GM10266 (cell line): ENCODE measurements around the gene PHC2.

Experiments
- DNase-seq: peaks from one replicate; pipeline ENCODE4 v3.0.0; 2012; ENCODE audit errors: extremely low spot score
- TF ChIP-seq, protein P1 (sequence below): IDR thresholded peaks from 2 replicates; pipeline ENCODE4 v1.5.1; 2012; ENCODE audit warnings: mild to moderate bottlenecking, low read depth; ENCODE audit not compliant: control insufficient read depth, insufficient read depth; ENCODE audit errors: missing control alignments

Gene PHC2

DNA sequence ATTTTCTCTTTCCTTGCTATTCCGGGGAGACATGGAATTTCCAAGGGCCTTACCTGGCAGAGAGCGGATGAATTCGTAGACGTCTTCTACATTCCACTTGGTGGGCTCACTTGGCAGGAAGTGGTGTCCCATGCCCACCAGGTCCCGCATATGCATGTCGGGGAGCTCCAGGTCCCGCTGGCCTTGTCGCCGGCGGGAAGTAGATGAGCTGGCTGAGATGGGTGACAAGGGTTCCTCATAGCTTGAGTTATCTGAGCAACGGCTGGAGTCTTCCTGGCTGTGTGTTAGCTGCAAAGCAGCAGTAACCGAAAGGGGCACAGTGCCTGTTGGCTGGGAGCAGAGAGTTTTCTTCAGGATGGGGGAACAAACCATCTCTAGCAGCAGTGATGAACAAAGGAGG lies 102.1 kb downstream of the PHC2 start:
- TF ChIP-seq, protein P1, sequence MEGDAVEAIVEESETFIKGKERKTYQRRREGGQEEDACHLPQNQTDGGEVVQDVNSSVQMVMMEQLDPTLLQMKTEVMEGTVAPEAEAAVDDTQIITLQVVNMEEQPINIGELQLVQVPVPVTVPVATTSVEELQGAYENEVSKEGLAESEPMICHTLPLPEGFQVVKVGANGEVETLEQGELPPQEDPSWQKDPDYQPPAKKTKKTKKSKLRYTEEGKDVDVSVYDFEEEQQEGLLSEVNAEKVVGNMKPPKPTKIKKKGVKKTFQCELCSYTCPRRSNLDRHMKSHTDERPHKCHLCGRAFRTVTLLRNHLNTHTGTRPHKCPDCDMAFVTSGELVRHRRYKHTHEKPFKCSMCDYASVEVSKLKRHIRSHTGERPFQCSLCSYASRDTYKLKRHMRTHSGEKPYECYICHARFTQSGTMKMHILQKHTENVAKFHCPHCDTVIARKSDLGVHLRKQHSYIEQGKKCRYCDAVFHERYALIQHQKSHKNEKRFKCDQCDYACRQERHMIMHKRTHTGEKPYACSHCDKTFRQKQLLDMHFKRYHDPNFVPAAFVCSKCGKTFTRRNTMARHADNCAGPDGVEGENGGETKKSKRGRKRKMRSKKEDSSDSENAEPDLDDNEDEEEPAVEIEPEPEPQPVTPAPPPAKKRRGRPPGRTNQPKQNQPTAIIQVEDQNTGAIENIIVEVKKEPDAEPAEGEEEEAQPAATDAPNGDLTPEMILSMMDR = no peak
- DNase-seq = no peak

DNA sequence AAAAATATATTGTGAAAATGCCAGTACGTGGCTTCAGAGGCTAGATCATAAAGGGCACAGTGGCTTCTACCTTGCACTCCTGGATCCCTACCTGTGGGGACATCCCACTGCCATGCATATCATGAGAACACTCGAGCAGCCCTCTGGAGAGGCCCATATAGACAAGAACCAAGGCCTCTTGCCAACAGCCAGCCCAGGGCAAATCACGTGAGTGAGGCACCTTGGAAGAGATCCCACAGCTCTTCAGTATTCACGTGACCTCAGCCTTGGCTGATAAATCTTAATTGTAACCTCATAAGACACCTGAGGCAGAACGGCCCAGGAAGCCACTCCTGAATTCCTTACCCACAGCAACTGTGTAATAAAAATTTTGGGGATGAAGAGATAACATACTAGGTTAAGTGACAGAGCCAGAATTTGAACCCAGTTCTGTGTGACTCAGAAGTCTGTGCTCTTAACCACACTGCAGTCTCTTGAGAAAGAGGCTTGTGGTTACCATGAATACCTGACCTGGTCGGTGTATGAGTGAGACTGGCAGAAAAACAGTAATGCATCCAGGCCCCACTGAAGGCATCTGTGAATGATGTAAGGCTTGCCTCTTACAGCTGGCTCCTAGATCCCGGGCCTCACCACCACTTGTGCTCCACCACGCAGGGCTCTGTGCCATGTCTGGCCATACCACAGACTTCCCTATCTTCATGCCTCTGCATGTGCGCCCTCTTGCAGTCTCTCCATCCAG lies 103.1 kb downstream of the PHC2 start:
- TF ChIP-seq, protein P1 = no peak
- no peak for DNase-seq

DNA sequence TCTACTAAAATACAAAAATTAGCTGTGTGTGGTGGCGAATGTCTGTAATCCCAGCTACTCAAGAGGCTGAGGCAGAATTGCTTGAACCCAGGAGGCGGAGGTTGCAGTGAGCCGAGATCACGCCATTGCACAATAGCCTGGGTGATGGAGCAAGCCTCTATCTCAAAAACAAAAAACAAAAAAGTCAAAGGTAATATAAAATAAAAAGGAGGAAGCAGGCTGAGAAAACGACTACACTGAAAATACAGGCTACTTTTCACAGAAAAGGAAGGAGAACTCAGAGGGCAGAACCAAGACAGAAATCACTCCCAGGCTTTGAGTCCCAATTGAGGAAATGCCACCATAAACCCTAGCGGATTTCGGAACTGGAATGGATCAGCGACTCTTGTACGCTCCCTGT lies 104.1 kb downstream of the PHC2 start:
- no peak for DNase-seq
- TF ChIP-seq, protein P1 = no peak

DNA sequence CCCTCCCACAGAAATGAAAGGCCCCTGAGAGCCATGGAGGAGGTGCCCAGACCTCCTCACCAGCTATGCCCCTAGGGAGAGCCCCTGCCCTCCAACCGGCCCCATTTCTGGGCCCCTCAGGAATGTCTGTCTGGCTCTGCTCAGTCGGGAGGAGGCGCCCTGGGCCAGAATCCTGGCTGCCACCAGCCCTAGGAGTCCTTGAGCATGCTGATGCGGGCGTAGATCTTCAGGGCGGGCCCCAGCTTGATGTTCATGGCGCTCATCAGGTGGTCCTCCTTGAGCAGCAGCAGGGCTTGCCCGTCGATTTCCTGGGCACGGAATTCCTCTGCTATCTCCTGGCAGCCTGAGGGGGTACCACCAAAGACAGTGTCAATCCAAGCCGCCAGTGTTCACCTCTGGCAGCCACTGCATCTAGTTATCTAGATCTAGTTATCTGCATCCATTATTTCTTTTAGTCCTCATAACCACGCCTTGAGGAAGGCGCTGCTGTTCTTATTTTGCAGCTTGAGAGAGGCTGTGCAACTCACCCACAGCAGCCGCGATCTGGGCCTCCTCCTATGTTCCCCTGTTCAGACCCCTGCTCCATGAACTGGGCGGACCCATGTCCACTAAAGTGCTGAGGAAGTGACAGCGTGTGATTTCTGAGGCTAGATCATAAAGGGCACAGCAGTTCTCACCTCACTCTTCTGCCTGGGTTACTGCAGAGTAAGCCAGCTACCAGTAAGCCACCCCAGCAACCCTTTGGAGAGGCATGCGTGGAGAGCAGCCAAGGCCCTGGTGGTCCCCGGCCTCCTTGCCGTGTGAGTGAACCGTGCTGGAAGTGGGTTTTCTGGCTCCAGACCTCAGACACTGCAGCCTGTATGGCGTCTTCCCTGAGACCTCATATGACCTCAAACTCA lies 106.0 kb downstream of the PHC2 start:
- TF ChIP-seq, protein P1 = no peak

DNA sequence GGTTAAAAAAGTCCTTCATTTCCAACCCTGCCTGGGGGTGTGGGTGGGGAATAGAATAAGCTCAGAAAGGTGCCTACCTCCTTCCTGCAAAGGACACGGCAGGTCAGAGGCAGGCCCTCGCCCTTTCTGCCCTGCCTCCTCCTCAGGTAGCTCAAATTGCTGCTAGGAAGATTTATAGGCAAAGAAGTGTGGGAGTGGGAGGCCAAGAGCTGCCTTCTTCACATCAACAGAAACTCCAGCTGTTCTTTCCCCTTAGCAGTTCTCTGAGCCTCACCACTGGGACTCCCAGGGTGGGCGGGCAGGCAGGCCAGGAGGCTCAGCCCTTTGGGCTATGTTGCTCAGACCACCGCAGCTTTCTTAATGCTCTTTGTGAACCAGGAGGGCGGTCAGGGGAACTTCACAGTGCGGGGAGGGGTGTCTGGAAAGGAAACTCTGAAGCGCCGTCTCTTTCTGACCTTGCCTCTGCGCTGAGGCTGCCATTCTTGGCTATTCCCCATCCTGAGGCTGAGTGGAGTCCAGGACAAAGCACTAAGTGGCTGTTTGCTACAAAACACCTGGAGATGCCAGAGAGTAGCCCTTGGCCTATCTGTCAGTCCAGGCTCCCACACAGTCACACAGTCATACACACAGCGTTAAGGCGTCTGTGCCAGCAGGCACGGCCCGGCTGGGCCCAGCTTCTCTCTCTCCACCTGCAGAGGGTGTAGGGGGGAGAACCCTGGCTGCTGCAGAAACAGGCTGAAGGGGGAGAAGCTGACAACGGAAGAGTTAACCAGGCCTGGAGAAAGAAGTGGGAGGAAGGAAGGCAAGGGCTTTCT lies 107.0 kb downstream of the PHC2 start:
- DNase-seq = no peak
- TF ChIP-seq, protein P1 = no peak

More for the DNA sequence above, 106.0 kb downstream of the PHC2 start:
- DNase-seq = no peak

DNA sequence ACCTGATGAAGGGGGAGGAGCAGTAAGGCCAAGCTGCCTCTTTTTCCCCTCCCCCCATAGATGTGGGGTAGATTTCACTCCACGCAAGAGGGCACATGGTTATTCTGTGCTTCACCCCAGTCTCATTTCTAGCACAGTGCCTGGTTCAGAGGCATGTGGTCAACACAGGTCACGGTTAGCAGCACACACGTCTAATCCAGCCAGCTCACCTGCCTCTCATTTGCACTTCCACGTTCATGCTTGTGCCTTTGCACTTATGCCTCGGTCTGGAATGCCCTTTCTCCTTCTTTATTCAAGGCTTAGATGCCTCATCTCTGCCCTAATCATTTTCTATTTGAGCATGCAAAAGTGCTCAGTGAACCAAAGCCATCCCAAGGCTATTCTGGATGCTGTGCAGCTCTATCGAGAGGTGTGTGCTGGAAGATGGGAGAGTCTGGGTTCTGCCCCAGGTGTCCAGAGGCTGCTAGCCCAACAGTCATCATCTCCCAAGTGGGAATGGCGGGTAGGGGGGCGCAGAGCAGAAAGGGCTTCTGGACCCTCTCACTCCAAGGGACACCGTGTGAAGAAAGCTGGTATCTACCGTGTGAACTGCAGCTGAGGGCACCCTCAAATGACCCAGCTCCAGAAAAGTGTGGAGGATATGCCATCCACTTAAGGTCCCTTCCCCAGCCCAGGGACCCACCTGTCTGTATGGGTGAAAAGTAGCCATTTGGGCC lies 107.9 kb downstream of the PHC2 start:
- TF ChIP-seq, protein P1 = no peak
- no peak for DNase-seq
